Peyer's patch (tissue), 4 donors: Measurements from ENCODE around the gene STX1B.

ENCODE experiments used
- CTCF ChIP-seq, 6 experiments: fragments of 450-650 bp in 4 of 6; fragments of 200-600 bp in 2 of 6; sonication (generic) in 1 of 6; IDR thresholded peaks; one replicate each; pipeline ENCODE4 v1.5.1; 2017 to 2019; ENCODE audit warnings: antibody characterized with exemption in 6 of 6, mild to moderate bottlenecking in 3 of 6, moderate library complexity in 1 of 6
- POLR2A ChIP-seq, 2 donors: fragments of 450-650 bp; IDR thresholded peaks; one replicate each; pipeline ENCODE4 v1.5.1; 2017; ENCODE audit warnings: antibody characterized with exemption in 2 of 2, mild to moderate bottlenecking in 2 of 2, moderate library complexity in 2 of 2

- TF ChIP-seq CTCF (IDR thresholded peaks at IDR 0.05) (no peak), POLR2A (IDR thresholded peaks at IDR 0.05) (no peak)
Observed at GRCh38 chr16:31004658-31005057, 5.8 kb downstream of the STX1B start.
